ENCODE data around the gene FAM83G. TPM values are rescaled to one million over a fixed set of nuclear protein-coding genes. Genes with fewer than 3 reads are reported as not detected.

The FAM83G gene
- total RNA-seq, 1 donor from 2014 or later = 2.2 TPM

DNA sequence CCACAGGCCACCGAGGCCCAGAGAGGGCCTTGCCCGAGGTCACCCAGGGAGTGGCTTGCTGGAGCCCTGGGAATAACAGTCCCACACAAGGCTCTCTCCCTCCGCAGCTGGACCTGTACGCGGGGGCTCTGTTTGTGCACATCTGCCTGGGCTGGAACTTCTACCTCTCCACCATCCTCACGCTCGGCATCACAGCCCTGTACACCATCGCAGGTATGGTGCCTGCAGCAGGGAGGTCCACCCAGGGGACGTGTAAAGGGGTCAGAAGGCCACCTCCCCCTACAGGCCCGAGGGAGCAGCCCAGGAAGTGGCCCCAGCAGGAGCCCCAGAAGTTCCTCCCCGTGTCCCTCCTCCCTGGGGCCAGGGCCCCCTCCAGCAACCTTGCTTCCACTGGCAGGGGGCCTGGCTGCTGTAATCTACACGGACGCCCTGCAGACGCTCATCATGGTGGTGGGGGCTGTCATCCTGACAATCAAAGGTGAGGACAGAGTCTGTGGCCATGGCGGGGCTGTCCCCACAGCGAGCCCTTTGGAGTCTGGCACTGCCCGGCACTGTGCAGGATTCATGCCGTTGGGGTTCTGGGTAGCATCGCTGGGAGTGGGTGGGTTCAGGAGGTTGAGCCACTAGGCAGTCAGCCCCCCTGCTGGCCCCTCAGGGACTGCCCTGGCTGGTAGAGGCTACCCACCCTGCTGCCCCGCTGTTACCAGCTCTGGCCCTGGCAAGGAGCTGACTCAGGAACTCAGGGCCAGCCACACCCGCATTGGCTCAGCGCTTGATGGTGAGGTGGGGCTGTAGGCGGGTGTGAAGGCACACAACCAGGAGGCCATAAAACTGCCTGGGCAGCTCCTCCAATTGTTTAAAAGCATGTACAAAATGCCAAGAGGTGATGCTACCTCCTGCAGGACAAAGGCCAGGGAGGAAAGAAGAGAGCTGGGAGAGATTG is 35.3 kb downstream of the FAM83G start:
- no peak for DNase-seq
- Histone ChIP-seq H3K4me3 (no peak overlapping the region), H3K27me3 (ENCODE audit: low read depth) (no peaks in the 10 kb centered on the region), H3K9me3 (replicated peaks) (no peaks in the 10 kb centered on the region), H3K36me3 (no peaks in the 10 kb centered on the region), H3K27ac (replicated peaks) (no peak overlapping the region), H3K4me1 (peaks cover 16% of the 10 kb centered on the region)
- TF ChIP-seq, protein P1, sequence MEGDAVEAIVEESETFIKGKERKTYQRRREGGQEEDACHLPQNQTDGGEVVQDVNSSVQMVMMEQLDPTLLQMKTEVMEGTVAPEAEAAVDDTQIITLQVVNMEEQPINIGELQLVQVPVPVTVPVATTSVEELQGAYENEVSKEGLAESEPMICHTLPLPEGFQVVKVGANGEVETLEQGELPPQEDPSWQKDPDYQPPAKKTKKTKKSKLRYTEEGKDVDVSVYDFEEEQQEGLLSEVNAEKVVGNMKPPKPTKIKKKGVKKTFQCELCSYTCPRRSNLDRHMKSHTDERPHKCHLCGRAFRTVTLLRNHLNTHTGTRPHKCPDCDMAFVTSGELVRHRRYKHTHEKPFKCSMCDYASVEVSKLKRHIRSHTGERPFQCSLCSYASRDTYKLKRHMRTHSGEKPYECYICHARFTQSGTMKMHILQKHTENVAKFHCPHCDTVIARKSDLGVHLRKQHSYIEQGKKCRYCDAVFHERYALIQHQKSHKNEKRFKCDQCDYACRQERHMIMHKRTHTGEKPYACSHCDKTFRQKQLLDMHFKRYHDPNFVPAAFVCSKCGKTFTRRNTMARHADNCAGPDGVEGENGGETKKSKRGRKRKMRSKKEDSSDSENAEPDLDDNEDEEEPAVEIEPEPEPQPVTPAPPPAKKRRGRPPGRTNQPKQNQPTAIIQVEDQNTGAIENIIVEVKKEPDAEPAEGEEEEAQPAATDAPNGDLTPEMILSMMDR (IDR thresholded peaks at IDR 0.05; ENCODE audit: borderline replicate concordance) = no peak
- intact Hi-C loops (cut with micrococcal nuclease) = no loop called here

DNA sequence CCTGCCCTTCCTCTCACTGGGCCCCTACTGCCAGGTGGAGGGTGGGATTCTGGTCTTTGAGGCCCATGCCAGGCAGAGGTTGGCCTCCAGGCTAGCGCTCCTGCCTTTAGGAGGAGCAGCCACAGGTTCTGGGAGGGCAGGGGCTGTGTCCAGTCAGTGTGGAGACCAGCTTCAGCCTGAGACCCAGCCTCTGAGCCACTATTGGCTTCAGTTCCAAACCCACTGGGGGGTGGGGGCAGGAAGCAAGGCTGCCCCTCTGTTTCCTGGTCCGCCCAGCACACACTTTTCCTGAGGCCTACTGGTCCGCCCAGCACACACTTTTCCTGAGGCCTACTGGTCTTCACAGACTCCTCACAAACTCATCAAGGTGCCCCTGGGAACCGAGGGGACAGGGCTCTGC is 36.2 kb downstream of the FAM83G start:
- no peak overlapping the region for H3K27ac ChIP-seq (replicated peaks)
- no peak for DNase-seq
- H3K4me3 ChIP-seq = no peak overlapping the region
- H3K9me3 ChIP-seq (replicated peaks) = no peaks in the 10 kb centered on the region
- TF ChIP-seq, protein P1 (IDR thresholded peaks at IDR 0.05; ENCODE audit: borderline replicate concordance) = no peak
- no peaks in the 10 kb centered on the region for H3K27me3 ChIP-seq (ENCODE audit: low read depth)
- no peaks in the 10 kb centered on the region for H3K36me3 ChIP-seq
- peaks cover 16% of the 10 kb centered on the region for H3K4me1 ChIP-seq
- intact Hi-C loops (cut with micrococcal nuclease) = no loop called here

DNA sequence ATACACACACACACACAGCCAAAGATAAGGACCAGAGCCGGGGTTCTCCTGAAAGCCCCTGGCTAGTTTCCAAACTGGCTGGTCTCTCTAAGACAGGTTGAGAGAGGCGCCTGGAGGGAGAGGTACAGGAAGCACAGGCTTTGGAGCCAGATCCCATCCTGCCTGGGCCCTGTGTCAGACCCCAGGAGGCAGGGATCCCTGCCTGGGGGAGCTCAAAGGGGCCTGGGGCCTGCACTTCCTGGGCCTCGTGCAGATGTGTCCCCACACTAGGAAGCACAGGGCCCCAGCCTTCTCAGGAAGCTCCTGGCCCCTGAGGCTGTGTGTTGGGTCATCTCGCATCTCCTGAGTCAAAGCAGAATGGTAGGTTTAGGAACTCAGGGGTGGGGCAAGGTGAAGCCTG is 36.6 kb downstream of the FAM83G start:
- Histone ChIP-seq H3K9me3 (replicated peaks) (no peaks in the 10 kb centered on the region), H3K4me3 (no peak overlapping the region), H3K27me3 (ENCODE audit: low read depth) (no peaks in the 10 kb centered on the region), H3K36me3 (no peaks in the 10 kb centered on the region), H3K4me1 (peaks cover 16% of the 10 kb centered on the region), H3K27ac (replicated peaks) (no peak overlapping the region)
- DNase-seq = no peak
- intact Hi-C loops (cut with micrococcal nuclease) = no loop called here
- TF ChIP-seq, protein P1 (IDR thresholded peaks at IDR 0.05; ENCODE audit: borderline replicate concordance) = no peak

DNA sequence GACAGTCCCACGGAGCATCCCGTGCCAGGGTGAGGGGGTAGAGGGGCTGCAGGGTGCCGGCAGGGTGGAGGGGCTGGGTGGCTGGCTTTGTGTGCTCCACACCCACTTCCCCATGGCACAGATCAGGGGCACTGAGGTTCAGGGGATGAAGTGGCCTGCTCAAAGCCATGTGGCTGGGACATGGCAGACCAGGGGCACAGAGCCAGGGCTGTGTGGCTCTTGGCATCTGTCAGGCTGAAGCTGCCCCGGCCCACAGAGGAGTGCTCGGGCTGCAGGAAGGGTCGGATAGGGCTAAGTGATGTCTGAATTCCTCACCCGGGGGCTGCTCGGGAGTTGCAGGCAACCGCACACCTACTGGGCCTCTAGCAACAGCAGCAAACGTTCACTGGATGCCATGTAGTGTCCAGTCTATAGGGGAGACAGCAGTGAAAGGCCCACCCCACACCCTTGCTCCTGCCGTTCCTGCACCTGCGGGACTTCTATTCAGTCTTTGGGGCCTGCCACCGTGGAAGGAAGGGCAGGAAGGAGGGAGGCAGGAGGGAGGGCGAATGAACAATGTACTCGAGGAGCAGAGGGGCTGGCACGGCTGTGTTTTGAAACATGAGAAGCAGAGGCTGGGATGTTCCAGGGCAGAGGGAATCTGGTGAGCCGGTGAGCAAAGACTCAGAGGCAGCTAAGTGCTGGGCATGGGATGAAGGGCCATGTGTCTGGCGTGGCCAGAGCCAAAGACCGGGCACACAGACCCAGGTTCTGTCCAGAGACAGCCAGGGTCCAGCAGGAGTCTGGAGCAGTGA is 37.5 kb downstream of the FAM83G start:
- intact Hi-C loops (cut with micrococcal nuclease) = no loop called here
- H3K36me3 ChIP-seq = no peaks in the 10 kb centered on the region
- H3K4me3 ChIP-seq = no peak overlapping the region
- no peaks in the 10 kb centered on the region for H3K9me3 ChIP-seq (replicated peaks)
- peak; percentile 36 for DNase-seq
- H3K4me1 ChIP-seq = peaks cover 16% of the 10 kb centered on the region
- H3K27me3 ChIP-seq (ENCODE audit: low read depth) = no peaks in the 10 kb centered on the region
- TF ChIP-seq, protein P1 (IDR thresholded peaks at IDR 0.05; ENCODE audit: borderline replicate concordance) = no peak
- no peak overlapping the region for H3K27ac ChIP-seq (replicated peaks)

DNA sequence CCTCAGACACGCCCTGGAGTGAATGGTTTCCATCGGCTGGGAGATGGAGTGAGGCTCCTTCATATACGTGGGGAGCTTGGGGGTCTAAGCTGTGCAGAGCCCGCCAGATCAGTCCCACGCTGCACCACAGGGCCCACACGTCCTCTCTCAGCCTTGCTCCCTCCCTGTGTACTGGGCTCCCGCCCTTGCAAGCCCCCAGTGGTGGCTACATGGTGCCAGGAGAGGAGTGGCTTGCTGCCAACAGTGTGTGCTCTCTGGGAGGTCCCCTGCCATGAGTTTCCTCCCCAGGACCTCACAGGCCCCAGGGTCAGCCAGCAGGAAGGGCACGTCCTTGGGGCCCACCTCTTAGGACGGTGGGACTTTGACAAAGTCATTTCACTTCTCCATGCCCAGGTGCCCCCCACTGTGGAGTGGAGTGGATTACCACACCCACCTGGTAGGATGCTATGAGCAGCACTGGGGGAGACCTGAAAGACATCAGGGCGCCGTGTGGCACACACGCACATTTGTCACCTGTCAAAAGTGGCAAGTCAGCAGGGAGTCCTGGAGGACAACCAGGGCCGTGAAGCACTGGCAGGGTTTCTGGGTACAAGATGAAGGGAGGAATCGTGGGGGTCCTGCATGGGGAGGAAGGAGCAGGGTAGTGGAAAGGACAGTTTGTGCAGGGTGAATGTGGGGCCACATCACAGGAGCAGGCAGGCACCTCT is 38.9 kb downstream of the FAM83G start:
- H3K27ac ChIP-seq (replicated peaks) = no peak overlapping the region
- no peak overlapping the region for H3K4me3 ChIP-seq
- H3K4me1 ChIP-seq = peaks cover 16% of the 10 kb centered on the region
- H3K27me3 ChIP-seq (ENCODE audit: low read depth) = no peaks in the 10 kb centered on the region
- H3K9me3 ChIP-seq (replicated peaks) = no peaks in the 10 kb centered on the region
- no peak for DNase-seq
- H3K36me3 ChIP-seq = no peaks in the 10 kb centered on the region
- TF ChIP-seq, protein P1 (IDR thresholded peaks at IDR 0.05; ENCODE audit: borderline replicate concordance) = no peak
- intact Hi-C loops (cut with micrococcal nuclease) = no loop called here

All from left ventricle myocardium inferior (tissue), 1 donor.